22Rv1 (cell line): ENCODE data around the gene SLC6A3.

Source experiments
- CTCF ChIP-seq: fragments of 450-650 bp; IDR thresholded peaks from 2 replicates; pipeline ENCODE4 v1.5.1; 2017; ENCODE audit warnings: mild to moderate bottlenecking
- ZFX ChIP-seq: fragments of 450-650 bp; IDR thresholded peaks from 2 replicates; pipeline ENCODE4 v1.6.1; 2017; ENCODE audit warnings: antibody characterized with exemption, borderline replicate concordance

- TF ChIP-seq CTCF (no peak), ZFX (no peak)
Measured at GRCh38 chr5:1405539-1406530, 39.4 kb downstream of the SLC6A3 start.
